Esophagus muscularis mucosa (tissue), 4 donors: ENCODE results near the gene USP9Y. TPM values are rescaled to one million over a fixed set of nuclear protein-coding genes. Genes with fewer than 3 reads are reported as not detected.

ENCODE experiments used
- DNase-seq: peaks from one replicate; pipeline ENCODE4 v3.0.0-alpha.2; 2017; ENCODE audit errors: extremely low spot score
- H3K27ac ChIP-seq, 4 donors: fragments of 200-600 bp; sonication (generic); replicated peaks in 1 of 4; 1 replicate in 3 of 4; 2 replicates in 1 of 4; pipeline ENCODE4 v1.5.1; 2016 to 2019; ENCODE audit warnings: mild to moderate bottlenecking in 1 of 4
- H3K27me3 ChIP-seq, 4 donors: fragments of 200-600 bp; sonication (generic); one replicate each; pipeline versions ENCODE4 v1.5.1 to v1.6.0; 2016 to 2019
- H3K36me3 ChIP-seq, 4 donors: fragments of 200-600 bp; sonication (generic); one replicate each; pipeline ENCODE4 v1.5.1; 2016 to 2019
- H3K4me1 ChIP-seq, 4 donors: fragments of 200-600 bp; sonication (generic); one replicate each; pipeline ENCODE4 v1.5.1; 2016 to 2019
- H3K4me3 ChIP-seq, 4 donors: fragments of 200-600 bp; sonication (generic); 1 replicate in 2 of 4; 2 replicates in 2 of 4; pipeline ENCODE4 v1.5.1; 2016 to 2019; ENCODE audit warnings: mild to moderate bottlenecking in 4 of 4, moderate library complexity in 1 of 4
- H3K9me3 ChIP-seq, 4 donors: fragments of 200-600 bp; sonication (generic); 1 replicate in 3 of 4; 2 replicates in 1 of 4; pipeline ENCODE4 v1.5.1; 2016 to 2019
- CTCF ChIP-seq, 3 experiments: fragments of 200-600 bp in 2 of 3; fragments of 450-650 bp in 1 of 3; sonication (generic) in 2 of 3; IDR thresholded peaks; one replicate each; pipeline ENCODE4 v1.5.1; 2017 to 2019; ENCODE audit warnings: antibody characterized with exemption in 3 of 3, mild to moderate bottlenecking in 2 of 3, moderate library complexity in 1 of 3
- EP300 ChIP-seq: sonication (generic); formaldehyde crosslinking; IDR thresholded peaks from one replicate; pipeline ENCODE4 v1.6.1; 2017; ENCODE audit warnings: antibody characterized with exemption
- POLR2A ChIP-seq: fragments of 450-650 bp; IDR thresholded peaks from one replicate; pipeline ENCODE4 v1.6.1; 2017; ENCODE audit warnings: antibody characterized with exemption, moderate library complexity, mild to moderate bottlenecking, low read depth
- POLR2AphosphoS5 ChIP-seq, 2 donors: sonication (generic); formaldehyde crosslinking; IDR thresholded peaks; one replicate each; pipeline ENCODE4 v1.6.1; 2017; ENCODE audit warnings: antibody characterized with exemption in 2 of 2
- WGBS: methylation state at CpG from one replicate; pipeline ENCODE4 v1.1.5; 2018; 5-methylcytosine and 5-hydroxymethylcytosine counted together
- intact Hi-C: fragments of 100-400 bp; cut with DNase I; formaldehyde crosslinking; loops from one replicate; pipeline ENCODE4 v1.15.1; 2023
- total RNA-seq, 4 donors: library from RNA; depleted of rRNA; stranded (reverse); fragments of >200 nt; gene quantifications; one replicate each; pipeline versions ENCODE4 v1.1.0 to v1.2.1, GENCODE V29; 2016

USP9Y gene
- total RNA-seq, 4 donors from 2014 or later, result under 0.01 to 23.7 (median 11.3) TPM

- TF ChIP-seq EP300, result no peak
- no peak for TF ChIP-seq POLR2AphosphoS5 (IDR thresholded peaks at IDR 0.05)
- TF ChIP-seq CTCF (IDR thresholded peaks at IDR 0.05), result no peak
- no peak for TF ChIP-seq POLR2A
- no CpG with 5 or more reads among the region's 2 CpGs for WGBS
These were observed 22.9 kb upstream of the USP9Y start for GRCh38 chrY:12678111-12678510.

GRCh38 chrY:12681535-12681934 lies 19.5 kb upstream of the USP9Y start:
- H3K9me3 ChIP-seq, result no peaks in the 10 kb centered on the region
- H3K4me1 ChIP-seq, result peaks cover 0 to 13% (median 2%) of the 10 kb centered on the region in 4 donors
- intact Hi-C loops, result no loop called here
- no peaks in the 10 kb centered on the region for H3K27me3 ChIP-seq
- H3K4me3 ChIP-seq, result no peak overlapping the region
- no peaks in the 10 kb centered on the region for H3K36me3 ChIP-seq
- H3K27ac ChIP-seq, result no peak overlapping the region
- no peak for DNase-seq
- WGBS, result no CpG with 5 or more reads among the region's 2 CpGs
- TF ChIP-seq POLR2A, result no peak
- TF ChIP-seq EP300, result no peak
- TF ChIP-seq POLR2AphosphoS5 (IDR thresholded peaks at IDR 0.05), result no peak
- TF ChIP-seq CTCF (IDR thresholded peaks at IDR 0.05), result no peak

More at GRCh38 chrY:12678111-12678510, 22.9 kb upstream of the USP9Y start:
- H3K4me3 ChIP-seq, result no peak overlapping the region
- intact Hi-C loops, result no loop called here
- DNase-seq, result no peak
- no peaks in the 10 kb centered on the region for H3K9me3 ChIP-seq
- H3K27ac ChIP-seq, result no peak overlapping the region
- peaks cover 0 to 5% (median 0%) of the 10 kb centered on the region in 4 donors for H3K4me1 ChIP-seq
- no peaks in the 10 kb centered on the region for H3K27me3 ChIP-seq
- no peaks in the 10 kb centered on the region for H3K36me3 ChIP-seq

- H3K9me3 ChIP-seq, result no peaks in the 10 kb centered on the region
- DNase-seq, result no peak
- H3K4me1 ChIP-seq, result peaks cover 0 to 5% (median 2%) of the 10 kb centered on the region in 4 donors
- H3K36me3 ChIP-seq, result peaks cover 0 to 20% (median 0%) of the 10 kb centered on the region in 4 donors
- WGBS, result no CpG with 5 or more reads among the region's 2 CpGs
- no peak overlapping the region for H3K27ac ChIP-seq
- no peak overlapping the region for H3K4me3 ChIP-seq
- intact Hi-C loops, result no loop called here
- TF ChIP-seq POLR2AphosphoS5 (IDR thresholded peaks at IDR 0.05) (no peak), EP300 (no peak), POLR2A (no peak), CTCF (IDR thresholded peaks at IDR 0.05) (no peak)
- H3K27me3 ChIP-seq, result no peaks in the 10 kb centered on the region
These were observed 12.7 kb upstream of the USP9Y start for GRCh38 chrY:12688337-12688736.

- no peak for DNase-seq
- WGBS, result no CpG with 5 or more reads among the region's 2 CpGs
These were observed 944 bp upstream of the USP9Y start for GRCh38 chrY:12700087-12700486.

More at GRCh38 chrY:12700087-12700486, 944 bp upstream of the USP9Y start:
- TF ChIP-seq EP300, result no peak
- no peak for TF ChIP-seq POLR2AphosphoS5 (IDR thresholded peaks at IDR 0.05)
- no peak for TF ChIP-seq POLR2A
- no peak for TF ChIP-seq CTCF (IDR thresholded peaks at IDR 0.05)
- Histone ChIP-seq H3K27ac (no peak overlapping the region), H3K36me3 (no peaks in the 10 kb centered on the region), H3K9me3 (peaks cover 0 to 8% (median 0%) of the 10 kb centered on the region in 4 donors), H3K4me1 (no peaks in the 10 kb centered on the region), H3K4me3 (no peak overlapping the region), H3K27me3 (no peaks in the 10 kb centered on the region)
- intact Hi-C loops, result no loop called here
